ENCODE results near the gene POM121.
A peak's percentile ranks its signal among the peaks of the same experiment; 100 is the strongest.
"Not testable (repeated sequence)": the region's sequence is repeated elsewhere in the genome, so short reads cannot be mapped to it uniquely, and the experiment has no call there.

POM121 gene

GRCh38 chr7:72924733-72925545 is at the start of gene POM121:
Gene POM121 (plus strand): TSS chr7:72925095. CDS start chr7:72925122, 27 bp downstream.
- peak; percentile 96 for DNase-seq (ENCODE audit: low spot score)

DNA sequence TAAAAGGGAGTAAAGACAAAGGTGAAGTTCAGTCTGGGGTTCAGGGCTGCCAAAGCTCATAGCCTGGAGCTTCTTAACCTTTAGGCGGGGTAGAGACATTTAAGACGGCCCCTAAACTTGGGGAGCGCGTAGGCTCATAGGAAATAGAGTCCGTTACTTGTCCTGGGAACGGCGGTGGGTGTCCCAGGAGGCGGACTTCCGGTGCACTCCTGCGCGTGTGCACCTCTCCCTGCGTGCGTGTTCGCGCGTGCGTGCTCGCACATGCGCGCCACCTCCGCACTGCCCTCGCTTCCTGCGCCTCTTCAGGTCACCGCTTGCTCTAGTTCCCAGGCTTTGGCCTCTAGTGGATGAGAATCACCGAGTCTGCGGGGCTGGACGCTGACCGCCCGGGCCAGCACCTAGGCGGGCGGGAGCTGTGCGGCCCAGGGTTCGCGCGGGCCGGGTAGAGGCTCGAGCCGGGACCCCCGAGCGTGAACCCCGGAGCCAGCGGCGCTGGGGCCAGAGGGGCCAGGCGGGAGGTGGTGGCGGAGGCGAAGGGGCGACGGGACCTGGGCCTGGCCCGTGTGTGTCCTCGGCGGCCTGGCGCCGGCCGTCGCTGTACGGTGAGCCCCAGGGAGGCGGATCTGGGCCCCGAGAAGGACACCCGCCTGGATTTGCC is 45.7 kb upstream of the POM121 start:
- DNase-seq (ENCODE audit: low spot score): peak; percentile 73

DNA sequence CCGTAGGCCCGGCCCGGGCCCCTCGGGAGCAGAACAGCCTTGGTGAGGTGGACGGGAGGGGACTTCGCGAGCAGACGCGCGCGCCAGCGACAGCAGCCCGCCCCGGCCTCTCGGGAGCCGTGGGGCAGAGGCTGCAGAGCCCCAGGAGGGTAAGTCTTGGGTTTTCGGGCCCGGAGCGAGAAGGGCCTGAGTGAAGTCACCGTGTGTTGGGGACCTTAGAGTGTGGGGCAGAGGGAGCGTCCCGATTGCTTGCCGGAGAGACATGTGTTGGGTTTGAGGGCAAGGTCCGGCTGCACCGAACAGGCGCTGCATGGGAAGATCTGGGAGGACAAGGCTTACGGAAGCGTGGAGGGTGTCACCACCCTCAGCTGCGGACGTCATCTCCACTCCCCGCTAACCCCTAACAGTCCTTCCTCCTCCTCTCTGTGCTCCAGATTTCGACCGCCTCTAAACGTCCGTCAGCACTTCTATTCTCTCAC is 45.1 kb upstream of the POM121 start:
- DNase-seq (ENCODE audit: low spot score): not testable (repeated sequence)

- not testable (repeated sequence) for DNase-seq (ENCODE audit: low spot score)
Observed at GRCh38 chr7:72891750-72892149, 33.1 kb upstream of the POM121 start.

GRCh38 chr7:72904740-72905139 is 20.2 kb upstream of the POM121 start:
- not testable (repeated sequence) for DNase-seq (ENCODE audit: low spot score)

- DNase-seq (ENCODE audit: low spot score): not testable (repeated sequence)
Observed at GRCh38 chr7:72908422-72908821, 16.5 kb upstream of the POM121 start.

GRCh38 chr7:72911395-72911794 is 13.5 kb upstream of the POM121 start:
- not testable (repeated sequence) for DNase-seq (ENCODE audit: low spot score)

- not testable (repeated sequence) for DNase-seq (ENCODE audit: low spot score)
Observed at GRCh38 chr7:72913750-72914149, 11.1 kb upstream of the POM121 start.

GRCh38 chr7:72914756-72915525 is 10.0 kb upstream of the POM121 start:
- DNase-seq (ENCODE audit: low spot score): peak; percentile 29

DNA sequence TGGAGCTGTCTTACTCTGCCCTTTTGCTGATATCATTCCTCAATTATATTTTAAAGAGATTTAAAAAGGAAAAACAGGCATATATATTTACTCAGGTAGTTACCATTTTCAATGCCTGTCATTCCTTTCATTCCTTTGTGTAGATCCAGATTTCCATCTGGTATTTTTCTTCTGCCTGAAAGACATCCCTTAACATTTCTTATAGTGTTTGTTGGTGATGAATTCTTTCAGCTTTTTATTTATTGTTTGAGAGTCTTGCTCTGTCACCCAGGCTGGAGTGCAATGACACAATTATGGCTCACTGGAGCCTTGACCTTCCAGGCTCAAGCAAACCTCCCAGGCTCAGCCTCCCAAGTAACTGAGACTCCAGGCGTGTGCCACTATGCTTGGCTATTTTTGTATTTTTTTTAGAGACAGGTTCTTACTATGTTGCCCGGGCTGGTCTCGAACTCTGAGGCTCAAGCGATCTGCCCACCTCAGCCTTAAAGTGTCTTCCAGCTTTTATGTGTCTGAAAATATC is 5.6 kb upstream of the POM121 start:
- DNase-seq (ENCODE audit: low spot score): no peak

DNA sequence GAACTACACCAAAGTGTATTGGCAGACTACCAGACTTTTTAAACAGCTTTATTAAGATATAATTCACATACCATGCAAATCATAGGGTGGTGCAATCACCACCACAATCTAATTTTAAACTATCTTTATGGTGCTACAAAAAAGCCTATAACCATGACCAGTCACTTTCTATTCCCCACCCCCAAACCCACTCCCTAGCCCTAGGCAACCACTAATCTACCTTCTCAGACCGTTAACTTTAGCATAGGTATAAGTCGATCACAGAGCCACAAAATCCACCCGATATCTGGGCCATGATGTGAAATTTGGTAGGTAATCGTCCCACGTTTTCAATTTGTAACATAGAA is 536 bp upstream of the POM121 start:
- no peak for DNase-seq (ENCODE audit: low spot score)

DNA sequence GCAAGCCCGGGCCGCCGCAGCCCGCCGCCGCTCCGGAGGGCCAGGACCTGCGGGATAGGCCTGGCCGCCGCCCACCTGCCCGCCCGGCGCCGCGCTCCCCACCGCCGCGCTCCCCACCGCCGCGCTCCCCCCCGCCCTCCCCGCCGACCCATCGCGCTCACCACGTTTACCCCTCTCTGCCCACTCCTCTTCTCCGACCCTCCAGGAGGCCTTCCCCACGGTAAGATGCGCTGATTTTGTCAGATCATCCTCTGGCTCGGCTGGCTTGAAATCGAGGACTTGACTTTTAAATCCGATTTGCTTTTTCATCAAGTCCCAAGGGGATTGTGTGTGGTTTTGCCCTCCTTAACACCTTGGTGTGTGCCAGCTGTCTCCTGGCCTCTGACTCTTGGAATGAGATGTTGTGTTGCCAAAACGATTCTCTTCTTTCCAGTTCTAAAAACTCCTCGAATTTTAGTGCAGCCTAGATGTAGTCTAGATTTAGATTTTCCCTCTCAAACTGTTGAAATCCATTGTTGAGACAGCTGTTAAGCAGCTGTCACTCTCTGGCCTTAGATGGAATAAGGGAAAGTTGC is 738 bp downstream of the POM121 start:
- DNase-seq (ENCODE audit: low spot score): peak; percentile 52

- DNase-seq (ENCODE audit: low spot score): not testable (repeated sequence)
Observed at GRCh38 chr7:72927791-72928190, 2.9 kb downstream of the POM121 start.

GRCh38 chr7:72928216-72928615 is 3.3 kb downstream of the POM121 start:
- DNase-seq (ENCODE audit: low spot score): not testable (repeated sequence)

- not testable (repeated sequence) for DNase-seq (ENCODE audit: low spot score)
Observed at GRCh38 chr7:72942022-72942705, 17.3 kb downstream of the POM121 start.

GRCh38 chr7:72942956-72943355 is 18.1 kb downstream of the POM121 start:
- DNase-seq (ENCODE audit: low spot score): not testable (repeated sequence)

DNA sequence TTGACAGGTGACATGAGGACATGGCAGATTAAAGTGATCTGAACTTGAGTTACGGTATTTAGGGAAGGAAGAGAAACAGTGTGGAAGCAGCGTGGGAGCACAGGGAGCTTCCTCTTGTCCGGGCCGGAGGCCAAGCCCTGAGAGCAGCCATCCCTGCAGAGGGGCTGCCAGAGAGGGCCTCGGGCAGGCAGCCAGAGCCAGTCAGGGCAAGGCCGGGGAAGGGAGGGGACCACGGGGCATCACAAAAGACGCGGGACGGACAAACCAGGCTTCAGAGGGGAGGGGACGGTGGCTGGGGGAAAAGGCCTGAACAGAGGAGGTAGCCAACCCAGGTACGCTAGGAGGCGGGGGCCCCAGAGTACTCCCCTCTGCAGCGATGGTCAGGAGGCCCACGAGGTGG is 20.0 kb downstream of the POM121 start:
- not testable (repeated sequence) for DNase-seq (ENCODE audit: low spot score)

DNA sequence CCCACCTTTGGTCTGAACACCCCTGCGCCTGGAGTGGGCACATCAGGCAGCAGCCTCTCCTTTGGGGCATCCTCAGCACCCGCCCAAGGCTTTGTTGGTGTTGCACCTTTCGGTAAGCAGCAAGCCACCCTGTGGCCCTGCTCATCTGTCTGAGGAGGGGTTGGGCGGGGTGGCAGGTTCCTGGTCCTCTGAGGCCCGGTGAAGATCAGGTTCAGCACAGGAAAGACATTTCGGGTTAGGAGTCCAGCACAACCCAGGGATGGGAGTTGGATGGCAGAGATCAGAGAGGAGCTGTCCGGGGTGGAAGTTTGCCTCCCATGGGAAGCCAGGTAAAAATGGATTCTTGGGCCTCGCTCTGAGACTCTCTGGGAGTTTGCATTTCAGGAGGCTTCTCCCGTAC is 20.7 kb downstream of the POM121 start:
- peak; percentile 4 for DNase-seq (ENCODE audit: low spot score)

- DNase-seq (ENCODE audit: low spot score): not testable (repeated sequence)
Observed at GRCh38 chr7:72946130-72946745, 21.3 kb downstream of the POM121 start.

DNA sequence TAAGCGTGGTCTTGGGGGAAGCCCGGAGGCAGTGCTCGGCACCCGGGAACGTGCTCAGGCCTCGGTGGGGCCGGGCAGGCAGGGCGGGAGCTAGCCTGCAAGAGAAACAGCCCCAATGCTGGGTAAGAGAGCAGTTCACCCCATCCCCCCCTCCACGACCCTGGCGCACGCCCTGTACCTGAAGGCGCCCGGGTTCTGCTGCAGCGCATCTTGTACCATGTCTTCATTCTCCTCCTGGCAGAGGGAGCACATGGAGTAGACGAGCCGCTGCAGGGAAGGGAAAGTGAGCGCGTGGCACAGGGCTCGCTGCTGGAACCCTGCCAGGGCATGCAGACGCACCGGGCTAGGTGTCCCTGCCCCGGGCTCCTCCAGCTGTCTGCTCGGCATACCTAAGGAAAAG is 23.8 kb downstream of the POM121 start:
- not testable (repeated sequence) for DNase-seq (ENCODE audit: low spot score)

GRCh38 chr7:72949276-72949675 is 24.4 kb downstream of the POM121 start:
- not testable (repeated sequence) for DNase-seq (ENCODE audit: low spot score)
